ENCODE results near the gene DNMBP.
"Not testable (repeated sequence)": the region's sequence is repeated elsewhere in the genome, so short reads cannot be mapped to it uniquely, and the experiment has no call there.

DNMBP gene

DNA sequence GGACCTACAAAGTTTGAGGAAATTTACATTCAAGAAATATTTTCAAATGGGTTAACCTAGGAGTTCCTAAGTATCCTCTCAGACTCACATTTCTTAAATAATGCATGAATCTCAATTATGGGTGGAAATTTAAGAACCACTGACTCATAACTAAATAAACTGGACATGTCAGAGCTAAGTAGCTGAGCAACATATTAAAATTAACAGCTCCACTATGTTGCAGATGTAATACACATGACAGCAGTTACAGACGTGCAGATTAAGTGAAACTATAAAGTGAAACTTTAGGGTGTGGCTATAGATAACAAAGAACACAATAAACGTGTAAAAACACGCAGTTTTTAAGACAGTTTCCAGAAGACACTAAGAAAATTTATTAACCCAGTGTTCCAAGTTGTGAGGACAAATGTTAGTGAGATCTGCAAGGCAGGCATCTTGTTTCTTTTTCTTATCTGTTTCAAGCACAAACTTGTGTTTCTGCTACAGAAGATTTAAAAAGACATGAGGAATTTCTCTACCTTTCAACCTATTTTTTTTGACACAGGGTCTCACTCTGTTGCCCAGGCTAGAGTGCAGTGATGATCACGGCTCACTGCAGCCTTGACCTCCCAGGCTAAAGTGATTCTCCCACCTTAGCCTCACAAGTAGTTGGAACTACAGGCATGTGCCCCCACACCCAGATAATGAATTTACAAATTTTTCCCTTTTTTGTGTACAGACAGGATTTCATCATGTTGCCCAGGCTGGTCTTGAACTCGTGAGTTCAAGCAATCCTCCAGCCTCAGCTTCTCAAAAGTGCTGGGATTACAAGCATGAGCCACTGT is 25.3 kb downstream of the DNMBP start:
- DNase-seq: no peak

DNA sequence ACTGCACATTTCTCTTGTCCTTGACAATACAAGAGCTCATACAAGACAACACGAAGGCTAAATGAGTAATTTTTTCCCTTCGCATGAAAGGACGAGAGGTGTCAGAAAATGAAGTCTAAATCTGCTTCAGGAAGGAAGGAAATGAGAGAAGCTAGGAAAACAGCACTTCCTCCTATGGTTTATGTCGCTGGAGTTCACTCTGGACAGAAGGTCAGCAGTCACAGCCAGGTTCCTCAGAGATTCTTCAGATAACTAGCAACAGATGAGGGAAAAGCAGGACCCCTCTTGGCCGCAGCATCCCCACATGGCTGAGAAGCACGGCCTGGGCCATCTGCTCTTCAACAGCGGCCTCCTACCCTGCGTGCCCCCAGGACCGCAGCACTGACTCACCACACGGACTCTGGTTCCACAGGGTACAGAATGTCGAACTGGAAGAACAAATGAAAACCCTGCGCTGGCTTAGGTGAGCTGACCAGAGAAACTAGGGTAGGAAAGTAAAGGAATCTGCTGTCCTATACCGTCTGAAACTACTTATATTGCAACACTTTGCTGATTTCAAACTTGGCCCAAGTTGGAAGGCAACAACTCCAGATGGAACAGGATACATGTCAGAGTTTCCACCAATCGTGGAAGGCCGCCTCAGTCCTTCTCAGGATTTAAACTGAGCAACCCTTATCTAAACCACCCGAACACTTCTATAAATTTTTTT is 26.3 kb downstream of the DNMBP start:
- no peak for DNase-seq

DNA sequence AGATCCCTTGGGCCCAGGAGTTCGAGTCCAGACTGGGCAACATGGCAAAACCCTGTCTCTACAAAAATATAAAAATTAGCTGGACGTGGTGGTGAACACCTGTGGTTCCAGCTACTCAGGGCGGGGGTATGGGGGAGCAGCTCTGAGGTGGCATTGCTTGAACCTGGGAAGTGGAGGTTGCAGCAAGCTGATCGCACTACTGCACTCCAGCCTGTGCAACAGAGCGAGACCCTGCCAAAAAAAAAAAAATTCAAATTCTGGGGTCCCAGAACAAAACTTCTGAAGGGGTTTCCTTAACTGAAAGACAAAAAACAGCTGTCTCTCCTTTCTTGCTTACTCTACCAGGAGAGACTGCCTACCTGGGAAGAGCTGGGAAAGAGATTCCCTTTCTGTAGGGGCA is 27.0 kb downstream of the DNMBP start:
- no peak for DNase-seq

GRCh38 chr10:99981581-99982199 is 28.1 kb downstream of the DNMBP start:
- peak in 1 of 2 experiments; percentile 0 for DNase-seq

DNA sequence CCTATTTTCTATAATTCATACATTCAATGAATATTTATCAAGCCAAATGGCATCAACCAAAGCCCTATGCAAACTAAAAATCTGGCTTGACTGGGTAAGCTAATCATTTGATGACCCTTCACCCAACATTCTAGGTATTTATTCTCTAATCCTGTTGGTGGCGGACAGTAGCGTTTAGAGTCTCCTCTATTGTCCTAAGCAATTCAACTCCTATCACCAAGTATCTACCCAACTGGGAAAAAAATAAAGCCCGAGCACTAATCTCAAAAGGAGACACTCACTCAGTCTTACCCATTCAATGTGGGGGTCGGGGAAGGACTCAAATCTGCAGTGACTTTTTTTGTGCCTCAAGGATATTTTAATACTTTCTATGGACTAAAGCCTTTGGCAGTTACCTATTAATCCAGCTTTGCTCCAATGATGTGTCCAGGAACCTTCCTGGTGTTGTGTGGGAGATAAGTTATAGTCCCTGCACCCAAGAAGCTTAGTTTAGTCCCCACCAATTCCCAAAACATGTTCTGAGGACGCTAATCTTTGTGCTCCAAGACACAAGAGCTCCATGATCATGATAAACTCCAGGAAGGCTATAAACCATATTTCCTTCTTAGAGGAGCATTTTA is 30.6 kb downstream of the DNMBP start:
- DNase-seq: no peak

GRCh38 chr10:99977916-99978315 is 31.8 kb downstream of the DNMBP start:
- no peak for DNase-seq

GRCh38 chr10:99976886-99977665 is 32.7 kb downstream of the DNMBP start:
- DNase-seq: no peak

GRCh38 chr10:99975942-99976809 is 33.6 kb downstream of the DNMBP start:
- no peak for DNase-seq

DNA sequence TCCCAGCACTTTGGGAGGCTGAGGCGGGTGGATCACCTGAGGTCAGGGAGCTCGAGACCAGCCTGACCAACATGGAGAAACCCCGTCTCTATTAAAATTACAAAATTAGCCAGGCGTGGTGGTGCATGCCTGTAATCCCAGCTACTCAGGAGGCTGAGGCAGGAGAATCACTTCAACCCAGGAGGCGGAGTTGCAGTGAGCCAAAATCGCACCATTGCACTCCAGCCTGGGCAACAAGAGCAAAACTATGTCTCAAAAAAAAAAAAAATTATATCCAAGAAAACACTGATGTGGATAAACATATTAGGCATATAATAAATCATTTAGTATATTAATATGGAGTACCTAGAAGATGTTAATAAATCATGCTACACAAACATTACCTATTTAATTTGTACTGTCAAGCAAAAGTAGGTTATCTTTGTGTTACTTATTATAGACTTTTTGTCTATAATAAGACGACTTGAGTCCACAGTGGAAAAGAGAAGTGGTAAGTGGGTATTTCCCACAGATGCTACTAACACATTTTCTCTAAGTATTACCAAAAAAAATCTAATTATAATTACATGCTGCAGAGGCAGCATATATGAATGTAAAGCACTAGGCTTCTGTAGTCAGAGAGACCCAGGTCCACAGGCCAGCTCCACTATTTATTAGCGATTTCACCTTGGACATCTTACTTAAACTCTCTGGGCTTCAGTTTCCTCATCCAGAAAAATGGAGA is 34.5 kb downstream of the DNMBP start:
- DNase-seq: no peak

- DNase-seq: no peak
Observed at GRCh38 chr10:99973190-99973589, 36.6 kb downstream of the DNMBP start.

- no peak for DNase-seq
Observed at GRCh38 chr10:99967961-99968360, 41.8 kb downstream of the DNMBP start.

GRCh38 chr10:99966306-99966705 is 43.4 kb downstream of the DNMBP start:
- DNase-seq: no peak

GRCh38 chr10:99965700-99966099 is 44.0 kb downstream of the DNMBP start:
- no peak for DNase-seq

DNA sequence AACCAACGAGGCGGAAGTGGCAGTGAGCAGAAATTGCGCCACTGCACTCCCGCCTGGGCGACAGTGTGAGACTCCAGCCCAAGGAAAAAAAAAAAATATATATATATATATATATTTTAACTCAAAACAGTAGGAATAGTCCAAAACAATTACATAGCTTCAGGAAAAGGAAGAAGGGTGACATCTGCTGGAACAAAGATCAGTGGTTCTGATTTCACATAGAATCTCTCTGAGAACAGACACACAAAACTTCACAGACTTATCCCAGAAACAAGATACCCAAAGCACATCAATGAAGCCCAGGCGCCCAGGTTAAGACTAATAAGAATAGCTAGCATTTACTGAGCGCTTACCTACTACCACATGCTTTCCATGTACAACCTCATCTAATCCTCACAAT is 45.0 kb downstream of the DNMBP start:
- DNase-seq: no peak

DNA sequence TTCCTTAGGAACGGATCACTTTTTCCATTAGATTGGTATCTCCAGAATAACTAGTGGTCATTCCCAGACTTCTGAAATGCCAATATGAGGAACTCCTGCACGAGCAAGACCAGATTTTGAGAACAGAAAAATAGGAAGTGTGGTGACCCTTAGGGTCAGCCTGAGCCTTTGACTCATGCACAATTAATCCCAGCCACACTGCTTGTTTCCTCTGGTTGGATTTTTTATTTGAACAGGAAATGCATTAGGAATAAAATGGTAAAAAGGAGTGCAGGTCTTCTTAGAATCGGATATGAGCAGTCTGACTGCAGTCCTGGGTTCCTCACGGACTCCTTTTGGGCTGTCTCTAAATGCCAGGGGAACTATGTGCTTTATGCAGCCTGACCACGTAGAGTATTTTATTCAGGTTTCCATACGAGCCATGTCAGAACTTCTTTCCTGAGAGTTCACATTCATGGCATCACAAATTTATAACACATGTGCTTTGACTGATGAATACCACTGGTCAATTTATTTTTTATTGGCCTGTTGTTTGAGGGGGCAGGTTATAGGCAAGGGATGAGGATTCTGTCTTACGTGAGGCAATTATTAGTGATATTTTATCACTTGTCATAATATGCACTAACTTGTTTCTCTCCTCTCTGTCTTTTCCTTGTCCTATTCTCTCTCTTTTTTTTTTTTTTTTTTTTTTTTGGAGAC is 46.1 kb downstream of the DNMBP start:
- not testable (repeated sequence) for DNase-seq

GRCh38 chr10:99958806-99959205 is 50.9 kb downstream of the DNMBP start:
- no peak for DNase-seq

GRCh38 chr10:99958302-99958701 is 51.4 kb downstream of the DNMBP start:
- DNase-seq: no peak

GRCh38 chr10:99953510-99953909 is 56.2 kb downstream of the DNMBP start:
- DNase-seq: not testable (repeated sequence)

DNA sequence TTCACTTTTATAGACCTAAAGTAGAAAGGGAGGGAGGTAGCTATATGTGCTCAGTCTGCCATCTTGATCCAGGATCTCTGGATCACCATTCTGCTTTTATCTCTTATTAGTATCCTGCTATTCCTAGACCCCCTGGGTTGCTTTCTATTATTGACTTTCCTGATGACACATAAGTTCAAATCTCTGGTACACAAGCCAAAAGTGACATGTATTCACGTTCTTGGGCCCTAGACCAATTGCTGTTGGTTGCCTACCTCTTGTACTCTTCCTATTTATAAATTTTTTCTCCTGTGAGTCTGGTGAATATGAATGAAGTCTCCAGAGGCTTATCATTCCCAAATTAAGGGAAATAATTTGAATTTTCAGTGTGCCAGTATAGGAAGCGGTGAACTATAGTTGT is 56.9 kb downstream of the DNMBP start:
- DNase-seq: no peak

GRCh38 chr10:99946051-99946450 is 63.7 kb downstream of the DNMBP start:
- not testable (repeated sequence) for DNase-seq

Measured in NCI-H2081 (cell line).